Measurements from ENCODE around the gene CLEC20A. TPM values are rescaled to one million over a fixed set of nuclear protein-coding genes. Genes with fewer than 3 reads are reported as not detected.

The CLEC20A gene
- total and polyA plus RNA-seq, 2 donors from 2014 or later, result 0.47 TPM; not detected in 1

DNA sequence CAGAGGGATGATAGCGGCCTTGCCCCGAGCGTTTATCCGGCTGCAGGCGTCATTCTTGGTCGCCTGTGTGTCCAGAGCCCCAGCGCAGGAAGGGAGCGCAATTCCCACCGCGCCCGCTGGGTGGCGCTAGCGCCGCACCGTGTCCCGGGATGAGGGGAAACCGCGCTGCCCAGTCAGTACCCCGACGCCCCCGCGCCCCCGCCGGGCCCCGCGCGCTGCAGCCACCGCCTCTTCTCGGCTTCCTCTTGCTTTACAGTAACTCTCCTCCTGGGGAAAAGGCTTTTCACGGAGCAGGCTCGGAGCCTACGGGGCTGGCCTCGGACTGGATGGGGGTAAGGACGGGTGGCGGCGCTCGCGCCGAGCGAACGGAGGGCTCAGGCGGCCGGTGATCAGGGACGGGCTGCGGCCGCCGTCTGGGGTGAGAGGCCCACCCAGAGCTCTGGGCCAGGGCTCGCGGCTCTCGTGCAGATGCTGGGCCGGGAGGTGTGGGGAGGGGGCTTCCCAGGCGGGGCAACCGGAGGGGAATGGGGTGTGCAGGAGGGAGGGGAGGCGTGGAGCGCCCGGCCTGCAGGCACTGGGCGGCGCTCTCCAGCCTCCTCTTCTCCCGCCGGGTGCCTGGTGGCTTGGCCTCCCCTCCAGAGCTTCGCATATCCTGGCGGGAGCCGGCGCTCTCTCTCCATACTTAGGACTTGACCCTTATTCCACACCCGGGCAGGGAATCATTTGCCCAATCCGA is 46.0 kb upstream of the CLEC20A start:
- H3K9me3 ChIP-seq (ENCODE audit: control insufficient read depth in 2 of 3, insufficient read depth in 1 of 3, low read length in 3 of 3), result no peaks in the 10 kb centered on the region
- peak overlapping the region; percentile 87 to 94 for H3K27ac ChIP-seq (ENCODE audit: low read depth in 2 of 2, low read length in 2 of 2)
- DNase-seq (peak; percentile 94 to 97 (median 95)), FAIRE-seq (no peak)
- peaks cover 0 to 9% (median 0%) of the 10 kb centered on the region in 3 donors for H3K4me1 ChIP-seq (ENCODE audit: control insufficient read depth in 2 of 3, insufficient read depth in 2 of 3, low read depth in 1 of 3, low read length in 3 of 3)
- TF ChIP-seq, protein P1, sequence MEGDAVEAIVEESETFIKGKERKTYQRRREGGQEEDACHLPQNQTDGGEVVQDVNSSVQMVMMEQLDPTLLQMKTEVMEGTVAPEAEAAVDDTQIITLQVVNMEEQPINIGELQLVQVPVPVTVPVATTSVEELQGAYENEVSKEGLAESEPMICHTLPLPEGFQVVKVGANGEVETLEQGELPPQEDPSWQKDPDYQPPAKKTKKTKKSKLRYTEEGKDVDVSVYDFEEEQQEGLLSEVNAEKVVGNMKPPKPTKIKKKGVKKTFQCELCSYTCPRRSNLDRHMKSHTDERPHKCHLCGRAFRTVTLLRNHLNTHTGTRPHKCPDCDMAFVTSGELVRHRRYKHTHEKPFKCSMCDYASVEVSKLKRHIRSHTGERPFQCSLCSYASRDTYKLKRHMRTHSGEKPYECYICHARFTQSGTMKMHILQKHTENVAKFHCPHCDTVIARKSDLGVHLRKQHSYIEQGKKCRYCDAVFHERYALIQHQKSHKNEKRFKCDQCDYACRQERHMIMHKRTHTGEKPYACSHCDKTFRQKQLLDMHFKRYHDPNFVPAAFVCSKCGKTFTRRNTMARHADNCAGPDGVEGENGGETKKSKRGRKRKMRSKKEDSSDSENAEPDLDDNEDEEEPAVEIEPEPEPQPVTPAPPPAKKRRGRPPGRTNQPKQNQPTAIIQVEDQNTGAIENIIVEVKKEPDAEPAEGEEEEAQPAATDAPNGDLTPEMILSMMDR (IDR thresholded peaks at IDR 0.05; ENCODE audit: borderline replicate concordance, extremely low read depth, insufficient read depth), result peak; percentile 94
- intact Hi-C loops (cut with DNase I), result no loop called here
- H3K36me3 ChIP-seq (ENCODE audit: control insufficient read depth in 2 of 3, insufficient read depth in 3 of 3, low read length in 3 of 3), result no peaks in the 10 kb centered on the region
- peak overlapping the region; percentile 84 to 94 (median 85) for H3K9ac ChIP-seq (ENCODE audit: low read length in 3 of 3)
- H3K27me3 ChIP-seq (ENCODE audit: control insufficient read depth, insufficient read depth, low read length), result no peaks in the 10 kb centered on the region
- H3K4me3 ChIP-seq (ENCODE audit: low read length in 3 of 3), result peak overlapping the region; percentile 87 to 96 (median 94)

DNA sequence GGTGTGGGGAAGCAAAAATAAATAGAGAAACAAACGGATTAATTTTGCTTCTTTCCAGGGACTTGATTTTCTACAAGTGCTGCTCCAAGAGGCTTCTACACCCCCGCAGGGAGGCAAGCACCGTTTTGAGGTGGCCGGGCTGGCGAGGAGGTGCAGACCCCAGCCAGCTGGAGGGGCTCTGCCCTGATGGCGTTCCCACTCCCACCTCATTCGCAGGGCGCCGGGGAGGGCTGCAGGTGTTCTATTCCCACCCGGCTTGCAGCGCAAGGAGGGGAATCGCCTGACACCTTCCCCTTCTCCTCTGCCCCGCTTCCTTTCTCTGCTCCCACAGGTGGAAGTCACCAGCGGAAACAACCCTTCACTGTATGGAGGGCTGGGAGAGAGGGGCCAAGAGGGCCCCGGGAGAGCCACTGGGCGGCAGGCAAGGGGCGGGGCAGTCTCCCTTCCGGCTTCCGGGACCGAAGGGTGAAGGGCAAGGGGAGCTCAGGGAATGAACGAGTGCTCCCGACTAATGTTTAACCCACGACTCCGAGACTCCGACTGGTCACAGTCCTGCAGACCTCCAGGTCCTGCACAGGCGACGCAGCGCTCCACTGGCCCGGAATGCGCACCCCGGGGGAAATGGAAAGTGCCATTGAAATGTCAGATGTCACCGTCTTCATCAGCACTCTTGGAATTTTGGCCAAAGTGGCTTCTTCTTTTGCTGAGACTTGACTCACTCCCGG is 45.2 kb upstream of the CLEC20A start:
- Histone ChIP-seq H3K27me3 (ENCODE audit: control insufficient read depth, insufficient read depth, low read length) (no peaks in the 10 kb centered on the region), H3K27ac (ENCODE audit: low read depth in 2 of 2, low read length in 2 of 2) (peak overlapping the region; percentile 87 to 94), H3K4me1 (ENCODE audit: control insufficient read depth in 2 of 3, insufficient read depth in 2 of 3, low read depth in 1 of 3, low read length in 3 of 3) (peaks cover 0 to 9% (median 0%) of the 10 kb centered on the region in 3 donors), H3K9me3 (ENCODE audit: control insufficient read depth in 2 of 3, insufficient read depth in 1 of 3, low read length in 3 of 3) (no peaks in the 10 kb centered on the region), H3K9ac (ENCODE audit: low read length in 3 of 3) (peak overlapping the region; percentile 84 to 94 (median 85)), H3K4me3 (ENCODE audit: low read length in 3 of 3) (peak overlapping the region; percentile 87 to 96 (median 94)), H3K36me3 (ENCODE audit: control insufficient read depth in 2 of 3, insufficient read depth in 3 of 3, low read length in 3 of 3) (no peaks in the 10 kb centered on the region)
- TF ChIP-seq, protein P1 (IDR thresholded peaks at IDR 0.05; ENCODE audit: borderline replicate concordance, extremely low read depth, insufficient read depth), result no peak
- no peak for FAIRE-seq
- intact Hi-C loops (cut with DNase I), result no loop called here
- peak; percentile 79 to 90 (median 88) for DNase-seq

DNA sequence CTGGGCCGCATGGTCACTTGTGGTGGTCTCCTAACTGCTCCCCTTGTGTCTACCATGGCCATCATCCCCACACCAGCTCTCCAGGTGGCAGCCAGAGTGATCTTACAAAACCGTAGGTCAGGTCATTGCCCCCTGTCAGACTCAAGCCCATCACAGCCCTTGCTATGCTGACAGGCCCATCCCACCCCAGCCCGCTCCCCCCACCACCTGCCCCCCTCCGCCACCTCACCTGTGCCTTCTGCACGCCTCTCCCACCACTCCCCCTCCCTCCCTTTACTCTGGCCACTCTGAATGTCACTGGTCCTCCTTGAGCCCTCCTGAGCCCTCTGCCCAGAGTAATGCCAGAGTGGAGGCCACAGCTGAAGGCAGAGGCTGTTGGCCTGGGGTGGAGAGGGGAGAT is 44.6 kb upstream of the CLEC20A start:
- FAIRE-seq, result no peak

More for the DNA sequence above, 44.6 kb upstream of the CLEC20A start:
- Histone ChIP-seq H3K27ac (ENCODE audit: low read depth in 2 of 2, low read length in 2 of 2) (no peak overlapping the region), H3K36me3 (ENCODE audit: control insufficient read depth in 2 of 3, insufficient read depth in 3 of 3, low read length in 3 of 3) (no peaks in the 10 kb centered on the region), H3K9ac (ENCODE audit: low read length in 3 of 3) (peak overlapping the region in 1 of 3 donors; percentile 94), H3K4me3 (ENCODE audit: low read length in 3 of 3) (peak overlapping the region in 2 of 3 donors; percentile 94 to 96), H3K27me3 (ENCODE audit: control insufficient read depth, insufficient read depth, low read length) (no peaks in the 10 kb centered on the region), H3K9me3 (ENCODE audit: control insufficient read depth in 2 of 3, insufficient read depth in 1 of 3, low read length in 3 of 3) (no peaks in the 10 kb centered on the region), H3K4me1 (ENCODE audit: control insufficient read depth in 2 of 3, insufficient read depth in 2 of 3, low read depth in 1 of 3, low read length in 3 of 3) (peaks cover 0 to 9% (median 0%) of the 10 kb centered on the region in 3 donors)
- peak in 1 of 5 donors; percentile 50 for DNase-seq
- intact Hi-C loops (cut with DNase I), result no loop called here
- TF ChIP-seq, protein P1 (IDR thresholded peaks at IDR 0.05; ENCODE audit: borderline replicate concordance, extremely low read depth, insufficient read depth), result no peak

Measured in kidney (tissue), 14 donors.